ENCODE results near the gene SLC2A10. TPM values are rescaled to one million over a fixed set of nuclear protein-coding genes. Genes with fewer than 3 reads are reported as not detected.

SLC2A10 gene
- total RNA-seq, 1 experiment from 2014 or later: 33.6 TPM

DNA sequence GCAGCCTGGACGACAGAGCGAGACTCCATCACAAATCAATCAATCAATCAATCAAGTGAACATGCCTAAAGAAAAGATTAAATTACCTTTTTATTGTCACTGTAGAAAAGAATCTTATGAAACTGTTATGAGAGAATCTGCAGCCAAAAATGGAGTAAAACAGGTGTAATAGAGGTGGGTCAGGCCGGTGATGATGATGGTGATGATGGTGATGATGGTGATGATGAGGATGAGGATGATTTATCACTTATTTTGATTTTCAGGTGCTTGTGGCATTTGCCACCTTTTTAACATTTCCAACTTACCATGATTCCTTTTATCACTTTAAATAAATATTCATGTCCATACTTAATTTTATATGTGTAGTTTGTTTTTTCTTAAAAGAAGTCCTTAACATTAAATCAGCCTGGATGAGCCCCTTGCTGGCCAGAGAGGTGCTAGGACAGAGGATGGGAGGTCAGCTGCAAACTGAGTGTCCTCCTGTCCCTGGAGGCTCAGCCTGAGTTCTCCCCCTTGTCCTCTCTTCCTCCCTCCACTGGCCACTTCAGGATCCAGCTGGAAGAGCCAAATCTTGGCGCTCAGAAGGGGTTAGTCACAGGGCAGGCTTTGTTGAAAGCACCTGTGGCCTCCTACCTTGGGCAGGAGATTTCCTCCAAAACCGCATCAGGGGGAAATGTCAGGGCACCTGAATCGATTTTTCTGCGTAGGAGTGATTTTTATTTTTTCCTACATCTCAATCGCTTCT is 32.6 kb downstream of the SLC2A10 start:
- intact Hi-C loops (cut with micrococcal nuclease; ENCODE audit: unreplicated experiment): no loop called here
- peak in 1 of 2 experiments; percentile 34 for DNase-seq
- CTCF ChIA-PET: no interaction called here

DNA sequence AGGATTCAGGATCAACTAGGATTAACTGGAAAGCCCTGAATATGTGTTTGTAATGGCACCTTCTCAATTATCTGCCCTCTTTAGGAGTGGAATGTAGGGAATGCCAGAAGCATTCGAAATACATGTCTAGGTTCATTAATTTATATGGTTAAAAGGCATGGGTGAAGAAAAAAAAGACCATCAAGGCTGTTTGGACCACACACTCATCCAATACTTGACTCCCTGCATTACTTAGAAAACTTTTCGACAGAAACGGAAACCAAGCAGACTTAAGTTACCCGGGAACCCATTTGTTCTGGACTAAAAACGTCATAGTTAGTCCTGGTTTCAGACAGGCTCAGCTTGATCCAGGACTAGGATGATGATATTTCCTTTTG is 33.2 kb downstream of the SLC2A10 start:
- Histone ChIP-seq H3K4me1 (replicated peaks; ENCODE audit: insufficient read depth) (peaks cover 44% of the 10 kb centered on the region), H4K20me1 (ENCODE audit: insufficient read depth) (no peaks in the 10 kb centered on the region), H3K9me3 (ENCODE audit: insufficient read depth, low read depth) (0 out of 2 replicates have a peak, but pooled peaks cover 5% of the 10 kb centered on the region), H3K36me3 (ENCODE audit: low read depth) (no peaks in the 10 kb centered on the region), H3K4me2 (no peak overlapping the region), H2AFZ (no peak overlapping the region), H3K9me2 (ENCODE audit: insufficient read depth) (no peaks in the 10 kb centered on the region), H3K79me2 (ENCODE audit: low read depth) (no peaks in the 10 kb centered on the region), H3K27me3 (ENCODE audit: insufficient read depth, low read depth) (no peaks in the 10 kb centered on the region), H3K4me3 (no peak overlapping the region), H3K27ac (no peak overlapping the region), H3F3A (ENCODE audit: insufficient read depth, low read depth) (peaks cover 43% of the 10 kb centered on the region)
- ChIA-PET CTCF (no interaction called here), POLR2A (ENCODE audit: unreplicated experiment) (no interaction called here)
- no peak for TF ChIP-seq EZH2 (IDR thresholded peaks at IDR 0.05; ENCODE audit: low read depth)
- TF ChIP-seq, protein P1, sequence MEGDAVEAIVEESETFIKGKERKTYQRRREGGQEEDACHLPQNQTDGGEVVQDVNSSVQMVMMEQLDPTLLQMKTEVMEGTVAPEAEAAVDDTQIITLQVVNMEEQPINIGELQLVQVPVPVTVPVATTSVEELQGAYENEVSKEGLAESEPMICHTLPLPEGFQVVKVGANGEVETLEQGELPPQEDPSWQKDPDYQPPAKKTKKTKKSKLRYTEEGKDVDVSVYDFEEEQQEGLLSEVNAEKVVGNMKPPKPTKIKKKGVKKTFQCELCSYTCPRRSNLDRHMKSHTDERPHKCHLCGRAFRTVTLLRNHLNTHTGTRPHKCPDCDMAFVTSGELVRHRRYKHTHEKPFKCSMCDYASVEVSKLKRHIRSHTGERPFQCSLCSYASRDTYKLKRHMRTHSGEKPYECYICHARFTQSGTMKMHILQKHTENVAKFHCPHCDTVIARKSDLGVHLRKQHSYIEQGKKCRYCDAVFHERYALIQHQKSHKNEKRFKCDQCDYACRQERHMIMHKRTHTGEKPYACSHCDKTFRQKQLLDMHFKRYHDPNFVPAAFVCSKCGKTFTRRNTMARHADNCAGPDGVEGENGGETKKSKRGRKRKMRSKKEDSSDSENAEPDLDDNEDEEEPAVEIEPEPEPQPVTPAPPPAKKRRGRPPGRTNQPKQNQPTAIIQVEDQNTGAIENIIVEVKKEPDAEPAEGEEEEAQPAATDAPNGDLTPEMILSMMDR (conservative IDR thresholded peaks at IDR 0.05): no peak
- no TSS peak for BruUV-seq (replicated peaks)
- no peak for DNase-seq
- intact Hi-C loops (cut with micrococcal nuclease; ENCODE audit: unreplicated experiment): no loop called here

More for the DNA sequence above, 32.6 kb downstream of the SLC2A10 start:
- Histone ChIP-seq H3K4me3 (no peak overlapping the region), H3K27me3 (ENCODE audit: insufficient read depth, low read depth) (no peaks in the 10 kb centered on the region), H3K27ac (no peak overlapping the region), H3F3A (ENCODE audit: insufficient read depth, low read depth) (peaks cover 38% of the 10 kb centered on the region), H3K4me1 (replicated peaks; ENCODE audit: insufficient read depth) (peaks cover 38% of the 10 kb centered on the region), H3K9me3 (ENCODE audit: insufficient read depth, low read depth) (0 out of 2 replicates have a peak, but pooled peaks cover 5% of the 10 kb centered on the region), H3K9me2 (ENCODE audit: insufficient read depth) (no peaks in the 10 kb centered on the region), H2AFZ (no peak overlapping the region), H3K36me3 (ENCODE audit: low read depth) (no peaks in the 10 kb centered on the region), H3K4me2 (no peak overlapping the region), H4K20me1 (ENCODE audit: insufficient read depth) (no peaks in the 10 kb centered on the region), H3K79me2 (ENCODE audit: low read depth) (no peaks in the 10 kb centered on the region)
- POLR2A ChIA-PET (ENCODE audit: unreplicated experiment): no interaction called here
- BruUV-seq (replicated peaks): no TSS peak
- TF ChIP-seq, protein P1 (conservative IDR thresholded peaks at IDR 0.05): no peak
- TF ChIP-seq EZH2 (IDR thresholded peaks at IDR 0.05; ENCODE audit: low read depth): no peak

DNA sequence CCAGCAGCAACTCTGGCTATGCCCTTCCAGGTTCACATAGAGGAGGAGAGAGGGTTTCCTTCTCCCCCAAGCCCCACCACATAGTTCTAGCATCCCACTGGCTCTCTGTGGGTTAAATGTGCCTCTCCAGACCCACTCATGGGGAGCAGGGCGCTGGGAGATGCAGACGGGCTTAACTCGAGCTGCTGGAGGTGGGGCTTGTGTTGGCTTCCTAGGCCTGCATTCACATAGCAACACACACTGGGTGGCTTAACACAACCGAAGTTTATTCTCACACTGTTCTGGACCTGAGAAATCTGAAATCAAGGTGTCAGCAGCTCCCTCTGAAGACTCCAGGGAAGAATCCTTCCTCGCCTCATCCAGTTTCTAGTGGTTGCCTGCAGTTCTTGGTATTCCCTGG is 33.6 kb downstream of the SLC2A10 start:
- POLR2A ChIA-PET (ENCODE audit: unreplicated experiment): no interaction called here

More for the DNA sequence above, 33.6 kb downstream of the SLC2A10 start:
- Histone ChIP-seq H3K9me3 (ENCODE audit: insufficient read depth, low read depth) (0 out of 2 replicates have a peak, but pooled peaks cover 5% of the 10 kb centered on the region), H3K4me2 (no peak overlapping the region), H2AFZ (no peak overlapping the region), H4K20me1 (ENCODE audit: insufficient read depth) (no peaks in the 10 kb centered on the region), H3F3A (ENCODE audit: insufficient read depth, low read depth) (peaks cover 40% of the 10 kb centered on the region), H3K79me2 (ENCODE audit: low read depth) (no peaks in the 10 kb centered on the region), H3K4me3 (no peak overlapping the region), H3K4me1 (replicated peaks; ENCODE audit: insufficient read depth) (peaks cover 42% of the 10 kb centered on the region), H3K27ac (no peak overlapping the region), H3K27me3 (ENCODE audit: insufficient read depth, low read depth) (no peaks in the 10 kb centered on the region), H3K9me2 (ENCODE audit: insufficient read depth) (no peaks in the 10 kb centered on the region), H3K36me3 (ENCODE audit: low read depth) (no peaks in the 10 kb centered on the region)
- TF ChIP-seq, protein P1 (conservative IDR thresholded peaks at IDR 0.05): no peak
- TF ChIP-seq EZH2 (IDR thresholded peaks at IDR 0.05; ENCODE audit: low read depth): no peak
- intact Hi-C loops (cut with micrococcal nuclease; ENCODE audit: unreplicated experiment): no loop called here
- no peak for DNase-seq
- CTCF ChIA-PET: no interaction called here
- no TSS peak for BruUV-seq (replicated peaks)

Data from PC-9 (cell line).